ENCODE measurements around the gene SLBP.

DNA sequence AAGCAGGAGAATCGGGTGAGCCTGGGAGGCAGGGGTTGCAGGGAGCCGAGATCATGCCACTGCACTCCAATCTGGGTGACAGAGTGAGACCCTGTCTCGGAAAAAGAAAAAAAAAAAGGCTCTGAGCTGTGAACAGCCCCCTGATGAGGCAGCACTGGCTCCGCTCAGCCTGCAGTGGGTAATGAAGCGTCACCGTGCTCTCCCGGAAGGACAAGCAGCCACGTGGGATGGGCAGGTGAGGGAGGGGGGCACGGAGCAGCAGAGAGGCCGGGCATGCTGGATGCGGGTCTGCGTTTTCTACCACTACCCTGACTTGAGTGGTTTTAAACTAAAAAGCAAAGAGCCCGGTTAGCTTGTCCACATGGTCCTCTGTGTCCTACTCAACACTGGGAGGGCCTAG lies 24.7 kb upstream of the SLBP start:
- TF ChIP-seq, protein P1, sequence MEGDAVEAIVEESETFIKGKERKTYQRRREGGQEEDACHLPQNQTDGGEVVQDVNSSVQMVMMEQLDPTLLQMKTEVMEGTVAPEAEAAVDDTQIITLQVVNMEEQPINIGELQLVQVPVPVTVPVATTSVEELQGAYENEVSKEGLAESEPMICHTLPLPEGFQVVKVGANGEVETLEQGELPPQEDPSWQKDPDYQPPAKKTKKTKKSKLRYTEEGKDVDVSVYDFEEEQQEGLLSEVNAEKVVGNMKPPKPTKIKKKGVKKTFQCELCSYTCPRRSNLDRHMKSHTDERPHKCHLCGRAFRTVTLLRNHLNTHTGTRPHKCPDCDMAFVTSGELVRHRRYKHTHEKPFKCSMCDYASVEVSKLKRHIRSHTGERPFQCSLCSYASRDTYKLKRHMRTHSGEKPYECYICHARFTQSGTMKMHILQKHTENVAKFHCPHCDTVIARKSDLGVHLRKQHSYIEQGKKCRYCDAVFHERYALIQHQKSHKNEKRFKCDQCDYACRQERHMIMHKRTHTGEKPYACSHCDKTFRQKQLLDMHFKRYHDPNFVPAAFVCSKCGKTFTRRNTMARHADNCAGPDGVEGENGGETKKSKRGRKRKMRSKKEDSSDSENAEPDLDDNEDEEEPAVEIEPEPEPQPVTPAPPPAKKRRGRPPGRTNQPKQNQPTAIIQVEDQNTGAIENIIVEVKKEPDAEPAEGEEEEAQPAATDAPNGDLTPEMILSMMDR (conservative IDR thresholded peaks at IDR 0.05 in 1 of 2, IDR thresholded peaks at IDR 0.05 in 1 of 2; ENCODE audit: low read depth in 1 of 2, low read length in 2 of 2) = no peak
- TF ChIP-seq EZH2 (IDR thresholded peaks at IDR 0.05; ENCODE audit: low read length, missing control alignments) = no peak

All from fibroblast of lung (primary cell).